Pancreas (tissue), 10 donors: ENCODE measurements around the gene LZTS2. TPM values are rescaled to one million over a fixed set of nuclear protein-coding genes. Genes with fewer than 3 reads are reported as not detected.

Experiments
- ATAC-seq, 4 donors: fragments of 200-7000 bp; cut with Tn5 transposase; one replicate each; pipeline versions ENCODE4 v1.8.0 to v1.9.1; 2020; ENCODE audit warnings: mild to moderate bottlenecking in 4 of 4, moderate library complexity in 4 of 4
- DNase-seq, 6 donors: peaks; one replicate each; pipeline ENCODE4 v3.0.0-alpha.2; 2020
- FAIRE-seq: peaks from 2 replicates; lab custom pipeline; 2012; peaks lifted over from hg19 to GRCh38; lab: Jason Lieb, UNC
- H3K27ac ChIP-seq, 4 donors: fragments of 200-600 bp; sonication (generic); 1 replicate in 3 of 4; 2 replicates in 1 of 4; pipeline versions ENCODE4 v1.5.0 to v1.8.0; 2020
- H3K27me3 ChIP-seq, 4 donors: fragments of 200-600 bp; one replicate each; pipeline ENCODE4 v1.8.0; 2021
- H3K36me3 ChIP-seq, 3 donors: fragments of 200-600 bp; sonication (generic) in 1 of 3; one replicate each; pipeline versions ENCODE4 v1.5.0 to v1.8.0; 2020 to 2021
- H3K4me1 ChIP-seq, 3 donors: fragments of 200-600 bp; one replicate each; pipeline ENCODE4 v1.8.0; 2021
- H3K4me3 ChIP-seq, 4 donors: fragments of 200-600 bp; sonication (generic) in 2 of 4; one replicate each; pipeline versions ENCODE4 v1.5.0 to v1.8.0; 2020 to 2021
- H3K9me3 ChIP-seq, 4 donors: fragments of 200-600 bp; one replicate each; pipeline ENCODE4 v1.8.0; 2021
- whole genome bisulfite sequencing, 2 donors: extraction: QIAGEN DNeasy Blood & Tissue Kit; methylation state at CpG; one replicate each; pipeline ENCODE4 v1.1.7; 2013; 5-methylcytosine and 5-hydroxymethylcytosine counted together
- intact Hi-C, 3 donors: fragments of 100-400 bp; cut with DNase I; formaldehyde crosslinking; loops; one replicate each; pipeline versions ENCODE4 v1.11.1 to v1.14.2; 2022
- polyA plus RNA-seq, 2 donors: library from polyadenylated mRNA; stranded (reverse); fragments of 200-250 nt; gene quantifications; one replicate each; pipeline ENCODE4 v1.2.3, GENCODE V29; 2013
- total RNA-seq, 6 donors: library from RNA; stranded (reverse); fragmentation: NEBNext Ultra II Directional in 4 of 6; extraction: Animal tissue kit (Norgen Biotek cat#: 25700) in 4 of 6; gene quantifications; one replicate each; pipeline versions ENCODE4 v1.2.1 to v1.2.4, GENCODE V29; 2021 to 2023
- TF ChIP-seq, protein P1 (sequence below), 4 donors: fragments of 200-600 bp; sonication (generic) in 3 of 4; IDR thresholded peaks; one replicate each; pipeline versions ENCODE4 v1.5.0 to v1.8.0; 2021; ENCODE audit warnings: antibody characterized with exemption in 4 of 4
- donor health status: healthy with polysubstance abuse.
- donor health status: DM: no; HTN: no; CAD: no; lungs with moderate emphysema.
- donor health status: DM: no; HTN: no; CAD: no.
- donor health status: control.
- donor health status: control.
- donor health status: Bipolar disorder and iron deficiency.
- donor health status: DM: yes; HTN: yes; CAD: no.
- donor health status: DM: no; HTN: no; CAD: no.
- donor health status: DM: no; HTN: no; CAD: no.
- donor health status: DM: yes; HTN: yes; CAD: no.

Gene LZTS2
- total and polyA plus RNA-seq, 8 donors = 10.5 to 52.2 (median 17.3) TPM

DNA sequence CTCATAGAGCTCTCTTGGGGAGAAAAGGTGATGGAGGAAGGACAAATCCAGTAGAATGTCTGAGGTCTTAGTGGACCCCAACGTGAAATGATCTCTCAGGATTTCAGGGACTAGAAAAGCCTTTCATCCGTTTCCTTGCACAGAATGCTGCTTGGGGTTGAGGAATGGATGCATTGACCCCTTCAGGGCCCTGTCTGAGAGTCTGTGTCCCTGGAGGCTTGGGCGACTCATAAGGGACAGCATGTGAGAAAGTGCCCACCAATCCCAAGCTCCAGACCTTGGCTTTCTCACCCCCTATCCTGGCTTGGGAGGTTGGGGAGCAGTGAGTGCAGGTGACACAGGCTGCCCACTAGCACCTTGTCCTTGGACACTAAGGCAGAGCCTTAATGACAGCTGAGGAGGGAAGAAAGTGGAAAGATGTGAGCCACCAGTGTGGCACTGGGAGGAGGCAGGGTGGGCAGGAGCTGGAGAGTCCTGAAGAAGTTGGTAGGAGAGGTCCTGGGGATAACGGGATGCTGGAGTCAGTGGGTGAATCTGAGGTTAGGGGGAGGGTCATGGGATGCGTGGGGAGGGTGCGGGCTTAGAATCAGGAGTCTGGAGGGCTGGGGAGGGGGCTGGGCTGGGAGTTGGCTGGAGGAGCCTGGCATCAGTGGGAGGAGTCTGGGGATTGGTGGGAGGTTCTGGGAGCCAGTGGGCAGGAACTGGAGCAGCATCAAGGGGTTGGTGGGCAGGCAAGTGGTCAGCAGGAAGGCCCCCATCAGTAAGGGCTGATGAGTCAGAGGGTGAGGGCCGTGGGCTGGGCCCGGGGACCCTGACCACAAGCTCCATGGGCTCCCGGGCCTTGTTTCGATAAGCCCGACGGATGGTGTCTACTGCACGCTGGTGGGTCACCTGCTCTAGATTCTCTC is 8.6 kb downstream of the LZTS2 start:
- Histone ChIP-seq H3K9me3 (no peaks in the 10 kb centered on the region), H3K4me1 (peaks cover 0 to 3% (median 0%) of the 10 kb centered on the region in 3 donors), H3K27ac (no peak overlapping the region), H3K4me3 (no peak overlapping the region), H3K36me3 (peaks cover 0 to 13% (median 9%) of the 10 kb centered on the region in 3 donors), H3K27me3 (no peaks in the 10 kb centered on the region)
- ATAC-seq (no peak), FAIRE-seq (no peak), DNase-seq (no peak)
- intact Hi-C loops = no loop called here
- TF ChIP-seq, protein P1, sequence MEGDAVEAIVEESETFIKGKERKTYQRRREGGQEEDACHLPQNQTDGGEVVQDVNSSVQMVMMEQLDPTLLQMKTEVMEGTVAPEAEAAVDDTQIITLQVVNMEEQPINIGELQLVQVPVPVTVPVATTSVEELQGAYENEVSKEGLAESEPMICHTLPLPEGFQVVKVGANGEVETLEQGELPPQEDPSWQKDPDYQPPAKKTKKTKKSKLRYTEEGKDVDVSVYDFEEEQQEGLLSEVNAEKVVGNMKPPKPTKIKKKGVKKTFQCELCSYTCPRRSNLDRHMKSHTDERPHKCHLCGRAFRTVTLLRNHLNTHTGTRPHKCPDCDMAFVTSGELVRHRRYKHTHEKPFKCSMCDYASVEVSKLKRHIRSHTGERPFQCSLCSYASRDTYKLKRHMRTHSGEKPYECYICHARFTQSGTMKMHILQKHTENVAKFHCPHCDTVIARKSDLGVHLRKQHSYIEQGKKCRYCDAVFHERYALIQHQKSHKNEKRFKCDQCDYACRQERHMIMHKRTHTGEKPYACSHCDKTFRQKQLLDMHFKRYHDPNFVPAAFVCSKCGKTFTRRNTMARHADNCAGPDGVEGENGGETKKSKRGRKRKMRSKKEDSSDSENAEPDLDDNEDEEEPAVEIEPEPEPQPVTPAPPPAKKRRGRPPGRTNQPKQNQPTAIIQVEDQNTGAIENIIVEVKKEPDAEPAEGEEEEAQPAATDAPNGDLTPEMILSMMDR (IDR thresholded peaks at IDR 0.05) = no peak
- WGBS, 2 donors = 54% methylated on average over 13 of the region's 13 CpGs

DNA sequence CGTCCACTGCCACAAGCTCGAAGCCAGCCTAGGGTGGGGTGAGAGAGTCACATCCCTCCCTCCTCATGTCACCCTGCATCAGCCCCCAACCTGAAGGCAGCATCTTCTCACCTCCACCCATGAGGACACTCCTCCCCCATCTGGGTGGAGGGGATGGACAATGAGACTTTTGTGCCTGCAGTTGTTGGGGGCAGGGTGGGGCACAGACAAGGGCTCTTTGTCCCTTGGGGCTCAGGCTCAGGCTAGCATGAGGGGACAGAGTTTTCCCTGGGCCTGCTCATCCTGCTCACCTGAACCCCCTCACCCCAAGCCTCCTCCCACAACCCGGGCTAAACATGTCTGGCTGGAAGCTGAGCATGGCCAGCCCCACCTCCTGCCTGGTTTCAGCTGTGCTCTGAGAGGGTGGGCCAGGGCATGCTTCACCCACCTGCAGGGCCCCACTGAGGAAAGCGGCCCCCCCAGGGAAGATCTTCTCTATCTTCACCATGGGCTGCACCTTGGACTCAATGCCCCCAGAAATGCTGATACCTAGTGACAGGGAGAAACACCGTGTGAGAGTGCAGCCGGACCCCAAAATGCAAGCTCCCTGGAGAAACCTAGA is 9.3 kb downstream of the LZTS2 start:
- no peak for ATAC-seq
- Histone ChIP-seq H3K27me3 (no peaks in the 10 kb centered on the region), H3K4me3 (no peak overlapping the region), H3K27ac (no peak overlapping the region), H3K9me3 (no peaks in the 10 kb centered on the region), H3K4me1 (peaks cover 0 to 5% (median 0%) of the 10 kb centered on the region in 3 donors), H3K36me3 (peaks cover 0 to 7% (median 4%) of the 10 kb centered on the region in 3 donors)
- intact Hi-C loops = no loop called here
- TF ChIP-seq, protein P1 (IDR thresholded peaks at IDR 0.05) = no peak
- DNase-seq = no peak
- no peak for FAIRE-seq
- WGBS, 2 donors = 62 to 66% methylated on average over 6 of the region's 6 CpGs

DNA sequence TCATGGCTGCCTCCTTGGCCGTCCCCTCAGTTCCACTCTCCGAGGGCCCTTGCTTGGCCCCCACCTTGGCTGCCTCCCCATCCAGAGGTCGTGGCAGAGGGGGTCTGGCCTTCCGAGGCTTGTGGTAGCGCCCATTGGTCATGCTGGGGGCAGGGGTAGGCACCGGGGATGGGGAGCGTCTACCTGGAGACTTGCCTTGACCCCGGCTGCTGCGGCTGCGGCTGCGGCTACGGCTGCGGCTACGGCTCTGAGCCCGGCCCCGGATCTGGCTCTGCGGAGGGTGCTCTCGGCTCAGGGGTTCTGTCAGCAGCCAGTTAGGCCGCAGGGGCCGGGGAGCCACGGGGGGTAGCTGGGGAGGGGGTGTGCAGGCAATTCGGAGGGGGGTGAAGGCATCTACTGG is 10.7 kb downstream of the LZTS2 start:
- TF ChIP-seq, protein P1 (IDR thresholded peaks at IDR 0.05) = no peak
- Histone ChIP-seq H3K36me3 (peaks cover 0 to 6% (median 4%) of the 10 kb centered on the region in 3 donors), H3K9me3 (no peaks in the 10 kb centered on the region), H3K4me3 (no peak overlapping the region), H3K27ac (no peak overlapping the region), H3K27me3 (no peaks in the 10 kb centered on the region), H3K4me1 (peaks cover 0 to 5% (median 0%) of the 10 kb centered on the region in 3 donors)
- ATAC-seq (no peak), DNase-seq (no peak), FAIRE-seq (no peak)
- 91 to 93% methylated on average over 21 to 22 of the region's 22 CpGs for WGBS, 2 donors
- intact Hi-C loops = no loop called here

DNA sequence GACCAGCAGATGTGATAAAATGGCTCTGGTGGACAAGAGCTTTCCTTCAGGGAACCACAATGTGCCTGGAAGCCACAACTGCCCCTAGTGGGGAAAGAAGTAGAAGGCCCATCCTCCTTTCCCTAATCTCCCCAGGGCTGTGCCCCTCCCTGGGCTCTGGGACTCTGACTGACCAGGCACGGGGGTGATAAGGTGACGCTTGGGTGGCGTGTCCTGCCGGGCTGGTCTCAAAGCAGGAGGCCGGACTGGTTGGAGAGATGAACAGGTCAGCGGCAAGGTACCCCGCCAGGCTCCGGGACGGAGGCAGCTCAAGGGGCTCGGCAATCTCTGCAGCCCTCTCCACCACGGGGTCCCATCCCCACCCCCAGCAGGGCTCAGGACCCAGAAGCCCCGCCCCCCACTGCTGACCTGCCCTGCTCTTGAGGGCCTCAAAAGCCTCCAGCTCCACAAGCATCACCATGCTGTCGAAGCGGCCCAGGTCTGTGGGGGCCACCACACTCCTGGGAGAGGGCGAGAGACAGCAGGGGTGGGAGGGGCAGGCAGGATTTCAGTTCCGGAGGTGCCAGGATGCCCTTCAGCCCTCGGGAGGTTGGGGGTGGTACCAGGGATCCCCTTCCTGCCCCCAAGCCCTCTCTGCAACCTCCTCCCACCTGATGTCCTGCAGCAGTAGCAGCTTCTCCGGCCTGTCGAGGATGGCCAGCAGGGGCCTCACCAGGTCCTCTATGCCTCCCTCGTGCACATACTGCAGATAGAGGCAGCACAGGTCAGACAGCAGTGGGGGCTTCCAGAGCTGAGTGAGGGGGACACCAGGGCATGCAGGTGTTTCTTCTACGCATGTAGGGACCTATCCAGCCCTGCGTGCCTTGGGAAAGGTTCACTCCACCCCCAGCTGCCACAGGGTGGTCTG is 12.2 kb downstream of the LZTS2 start:
- TF ChIP-seq, protein P1 (IDR thresholded peaks at IDR 0.05) = no peak
- H3K4me3 ChIP-seq = no peak overlapping the region
- ATAC-seq (no peak), FAIRE-seq (no peak), DNase-seq (peak in 2 of 6 donors; percentile 14 to 53)
- intact Hi-C loops = no loop called here
- no peaks in the 10 kb centered on the region for H3K27me3 ChIP-seq
- H3K27ac ChIP-seq = no peak overlapping the region
- H3K4me1 ChIP-seq = peaks cover 0 to 5% (median 0%) of the 10 kb centered on the region in 3 donors
- WGBS, 2 donors = 52 to 53% methylated on average over 22 of the region's 22 CpGs
- no peaks in the 10 kb centered on the region for H3K36me3 ChIP-seq
- no peaks in the 10 kb centered on the region for H3K9me3 ChIP-seq
